ENCODE measurements around the gene AANAT.

The AANAT gene

GRCh38 chr17:76485569-76485968 is 18.2 kb downstream of the AANAT start:
- DNase-seq (ENCODE audit: low read depth): no peak
- TF ChIP-seq CTCF (IDR thresholded peaks at IDR 0.05; ENCODE audit: control insufficient read depth, extremely low read depth, insufficient read depth): no peak
- no peak overlapping the region for H3K4me3 ChIP-seq (ENCODE audit: low read depth, low read length)

GRCh38 chr17:76487451-76488192 is 20.2 kb downstream of the AANAT start:
- DNase-seq (ENCODE audit: low read depth): no peak
- H3K4me3 ChIP-seq (ENCODE audit: low read depth, low read length): no peak overlapping the region
- no peak for TF ChIP-seq CTCF (IDR thresholded peaks at IDR 0.05; ENCODE audit: control insufficient read depth, extremely low read depth, insufficient read depth)

- DNase-seq (ENCODE audit: low read depth): no peak
- no peak for TF ChIP-seq CTCF (IDR thresholded peaks at IDR 0.05; ENCODE audit: control insufficient read depth, extremely low read depth, insufficient read depth)
- H3K4me3 ChIP-seq (ENCODE audit: low read depth, low read length): no peak overlapping the region
These were observed 22.8 kb downstream of the AANAT start for GRCh38 chr17:76490112-76490710.

GRCh38 chr17:76491271-76492122 is 24.1 kb downstream of the AANAT start:
- no peak for DNase-seq (ENCODE audit: low read depth)
- no peak for TF ChIP-seq CTCF (IDR thresholded peaks at IDR 0.05; ENCODE audit: control insufficient read depth, extremely low read depth, insufficient read depth)
- H3K4me3 ChIP-seq (ENCODE audit: low read depth, low read length): no peak overlapping the region

- no peak for DNase-seq (ENCODE audit: low read depth)
- no peak overlapping the region for H3K4me3 ChIP-seq (ENCODE audit: low read depth, low read length)
- no peak for TF ChIP-seq CTCF (IDR thresholded peaks at IDR 0.05; ENCODE audit: control insufficient read depth, extremely low read depth, insufficient read depth)
These were observed 25.0 kb downstream of the AANAT start for GRCh38 chr17:76492123-76492988.

GRCh38 chr17:76492989-76493501 is 25.6 kb downstream of the AANAT start:
- no peak for TF ChIP-seq CTCF (IDR thresholded peaks at IDR 0.05; ENCODE audit: control insufficient read depth, extremely low read depth, insufficient read depth)
- DNase-seq (ENCODE audit: low read depth): no peak
- H3K4me3 ChIP-seq (ENCODE audit: low read depth, low read length): no peak overlapping the region

All from LNCaP clone FGC (cell line).